Skeletal muscle tissue (tissue), 4 donors: Measurements from ENCODE around the gene GPR155. TPM values are rescaled to one million over a fixed set of nuclear protein-coding genes. Genes with fewer than 3 reads are reported as not detected.

Experiments
- H3K27ac ChIP-seq: one replicate; pipeline ENCODE4 v1.7.0; 2013; ENCODE audit warnings: mild to moderate bottlenecking, low read depth, low read length, inconsistent platforms
- H3K27me3 ChIP-seq, 3 donors: one replicate each; pipeline ENCODE4 v1.7.0; 2013; ENCODE audit warnings: low read length in 3 of 3; ENCODE audit not compliant: control insufficient read depth in 3 of 3, insufficient read depth in 3 of 3
- H3K36me3 ChIP-seq, 3 donors: one replicate each; pipeline ENCODE4 v1.7.0; 2013; ENCODE audit warnings: low read length in 3 of 3; ENCODE audit not compliant: control insufficient read depth in 3 of 3, insufficient read depth in 3 of 3
- H3K4me1 ChIP-seq, 3 donors: one replicate each; pipeline ENCODE4 v1.7.0; 2013; ENCODE audit warnings: low read length in 3 of 3, mild to moderate bottlenecking in 3 of 3; ENCODE audit not compliant: control insufficient read depth in 3 of 3, insufficient read depth in 3 of 3
- H3K4me3 ChIP-seq, 3 donors: one replicate each; pipeline ENCODE4 v1.7.0; 2013; ENCODE audit warnings: low read length in 3 of 3
- H3K9ac ChIP-seq, 3 donors: one replicate each; pipeline ENCODE4 v1.7.0; 2013; ENCODE audit warnings: low read length in 3 of 3, mild to moderate bottlenecking in 3 of 3, moderate library complexity in 2 of 3, low read depth in 1 of 3
- H3K9me3 ChIP-seq, 3 donors: one replicate each; pipeline ENCODE4 v1.7.0; 2013; ENCODE audit warnings: low read length in 3 of 3; ENCODE audit not compliant: control insufficient read depth in 3 of 3
- total RNA-seq: library from RNA; depleted of rRNA; stranded (reverse); fragments of >200 nt; gene quantifications from one replicate; pipeline ENCODE4 v1.2.3, GENCODE V29; 2014
- donor health status: Osteomylitis.

The GPR155 gene
- total RNA-seq, result 3.1 TPM

DNA sequence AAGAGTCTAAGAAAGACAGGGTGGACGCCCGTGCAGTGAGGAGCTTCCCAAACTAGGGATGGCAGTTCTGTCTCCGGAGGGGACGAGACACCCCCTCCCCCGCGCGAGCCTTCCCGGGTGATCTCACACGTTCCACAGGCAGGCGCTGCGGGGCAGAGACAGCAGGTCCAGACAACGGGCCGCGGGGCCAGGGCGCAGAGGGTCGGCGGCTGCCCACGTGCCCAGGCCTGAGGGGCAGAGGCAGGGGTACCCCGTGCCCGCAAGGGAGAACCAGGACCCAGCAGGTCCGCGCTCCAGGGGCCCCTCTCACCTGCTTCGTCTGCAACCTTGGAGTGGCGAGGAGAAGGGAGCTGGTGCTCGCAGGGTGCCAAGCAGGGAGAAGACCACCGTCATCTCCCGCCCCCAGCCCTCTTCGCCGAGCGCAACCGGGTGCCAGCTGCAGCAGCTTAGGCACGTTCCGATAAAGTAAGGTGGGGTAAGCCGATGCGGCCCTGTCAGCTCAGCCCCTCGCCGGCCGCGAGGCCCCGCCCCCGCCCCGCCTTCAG is at the start of gene GPR155:
GPR155 (minus strand) TSS at position 467 of the 545 bp plus-strand sequence. CDS start 5,073 bp downstream, outside the sequence.
- Histone ChIP-seq H3K9me3 (no peaks in the 10 kb centered on the region), H3K4me1 (peaks cover 0 to 11% (median 7%) of the 10 kb centered on the region in 3 donors), H3K27me3 (no peaks in the 10 kb centered on the region), H3K27ac (peak within 1 kb of the TSS; percentile 93), H3K36me3 (peaks cover 0 to 3% (median 1%) of the 10 kb centered on the region in 3 donors), H3K9ac (peak within 1 kb of the TSS; percentile 92), H3K4me3 (peak within 1 kb of the TSS; percentile 92 to 96 (median 93))

DNA sequence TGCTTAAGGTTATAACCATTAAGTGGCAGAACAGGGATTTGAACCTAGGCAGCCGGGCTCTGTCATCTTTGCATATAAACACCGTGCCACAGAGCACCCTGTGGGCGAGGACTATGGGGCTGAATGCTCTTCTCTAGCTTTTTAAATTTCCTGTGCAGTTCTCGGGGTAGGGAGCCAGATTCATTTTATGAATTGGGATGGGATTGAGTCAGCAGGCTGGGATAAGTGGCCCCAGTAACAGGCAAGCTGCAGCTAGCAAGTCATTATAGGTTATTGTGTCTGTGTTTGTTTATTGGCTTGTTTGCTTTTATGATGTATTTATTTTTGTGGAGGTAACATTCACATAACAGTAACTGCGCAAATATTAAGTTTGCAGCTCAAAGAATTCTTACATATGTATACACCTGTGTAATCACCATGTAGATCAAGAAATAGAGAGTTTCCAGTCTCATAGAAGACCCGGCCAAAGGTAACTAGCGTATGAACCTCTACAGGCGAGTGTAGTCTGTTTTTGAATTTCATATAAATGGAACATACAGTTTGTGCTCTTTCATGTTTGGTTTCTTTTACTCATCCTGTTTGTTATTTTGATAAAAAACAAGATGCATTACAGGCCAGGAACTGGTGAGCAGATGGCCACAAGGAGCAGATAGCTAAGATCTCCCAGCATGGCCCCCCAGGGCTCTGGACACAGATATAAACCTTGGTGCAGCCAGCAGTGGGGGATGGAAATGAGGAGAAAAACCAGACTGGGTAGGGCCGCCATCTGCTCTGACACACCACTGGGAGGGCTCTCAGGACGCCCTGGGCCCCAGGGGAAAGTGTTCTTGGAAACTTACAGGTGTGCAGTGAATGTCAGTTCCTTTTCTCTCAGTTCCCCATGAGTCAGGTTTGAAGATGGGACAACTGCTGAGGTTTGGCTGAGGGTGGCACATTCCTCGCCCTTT is 49.2 kb upstream of the GPR155 start:
- H3K9ac ChIP-seq, result no peak overlapping the region
- no peaks in the 10 kb centered on the region for H3K36me3 ChIP-seq
- H3K4me1 ChIP-seq, result no peaks in the 10 kb centered on the region
- H3K4me3 ChIP-seq, result no peak overlapping the region
- H3K27me3 ChIP-seq, result no peaks in the 10 kb centered on the region
- H3K9me3 ChIP-seq, result no peaks in the 10 kb centered on the region
- H3K27ac ChIP-seq, result no peak overlapping the region

- Histone ChIP-seq H3K36me3 (no peaks in the 10 kb centered on the region), H3K27me3 (no peaks in the 10 kb centered on the region), H3K4me3 (no peak overlapping the region), H3K27ac (no peak overlapping the region), H3K9ac (no peak overlapping the region), H3K9me3 (no peaks in the 10 kb centered on the region), H3K4me1 (no peaks in the 10 kb centered on the region)
These were observed 48.3 kb upstream of the GPR155 start for GRCh38 chr2:174535083-174535482.

GRCh38 chr2:174529916-174530315 is 43.1 kb upstream of the GPR155 start:
- Histone ChIP-seq H3K9ac (no peak overlapping the region), H3K36me3 (no peaks in the 10 kb centered on the region), H3K27ac (no peak overlapping the region), H3K9me3 (no peaks in the 10 kb centered on the region), H3K27me3 (no peaks in the 10 kb centered on the region), H3K4me1 (no peaks in the 10 kb centered on the region), H3K4me3 (no peak overlapping the region)

DNA sequence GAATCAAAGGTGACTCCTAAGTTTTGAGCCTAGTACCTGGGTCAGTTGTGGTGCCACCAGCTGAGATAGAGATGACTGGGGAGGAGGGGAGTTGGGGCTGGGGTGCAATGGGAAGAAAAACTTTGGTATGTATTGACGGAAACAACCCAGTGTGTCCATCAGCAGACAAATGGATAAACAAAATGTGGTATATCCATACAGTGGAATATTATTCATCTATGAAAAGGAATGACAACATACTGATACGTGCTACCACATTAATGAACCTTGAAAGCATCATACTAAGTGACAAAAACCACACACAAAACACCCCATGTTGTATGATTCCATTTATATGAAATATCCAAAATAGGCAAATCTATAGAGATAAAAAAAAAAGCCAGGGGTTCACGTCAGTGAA is 41.1 kb upstream of the GPR155 start:
- Histone ChIP-seq H3K9ac (no peak overlapping the region), H3K36me3 (no peaks in the 10 kb centered on the region), H3K27me3 (no peaks in the 10 kb centered on the region), H3K4me1 (no peaks in the 10 kb centered on the region), H3K27ac (no peak overlapping the region), H3K9me3 (no peaks in the 10 kb centered on the region), H3K4me3 (no peak overlapping the region)

DNA sequence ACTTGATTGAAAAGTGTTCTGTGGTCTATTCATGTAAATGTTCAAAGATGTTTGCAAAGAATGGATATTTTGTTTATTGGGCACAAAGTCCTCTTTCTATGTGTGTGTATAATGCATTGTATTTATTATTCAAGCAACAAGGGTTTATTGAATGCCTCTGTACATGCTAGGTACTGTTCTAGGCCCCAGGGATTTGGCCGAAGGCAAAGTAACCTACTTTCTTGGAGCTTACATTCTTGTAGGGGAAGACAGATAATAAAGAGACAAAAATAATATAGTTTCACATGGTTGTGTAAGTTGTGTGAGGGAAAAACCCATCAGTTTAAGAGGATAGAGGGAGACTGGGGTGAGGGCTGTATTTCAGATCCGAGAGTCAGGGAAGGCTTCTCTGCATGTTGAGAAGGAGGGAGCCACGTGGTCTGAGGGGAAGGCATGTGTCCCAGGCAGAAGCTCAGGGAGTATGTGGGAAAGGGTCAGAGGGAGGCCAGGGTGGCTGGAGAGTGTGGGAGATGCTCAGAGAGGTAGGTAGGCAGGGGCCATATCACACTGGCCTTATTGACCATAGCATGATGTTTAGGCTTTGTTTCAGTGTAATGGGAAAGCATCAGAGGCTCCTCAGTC is 40.4 kb upstream of the GPR155 start:
- H3K9me3 ChIP-seq, result no peaks in the 10 kb centered on the region
- no peak overlapping the region for H3K27ac ChIP-seq
- no peak overlapping the region for H3K9ac ChIP-seq
- H3K27me3 ChIP-seq, result no peaks in the 10 kb centered on the region
- no peak overlapping the region for H3K4me3 ChIP-seq
- H3K36me3 ChIP-seq, result no peaks in the 10 kb centered on the region
- no peaks in the 10 kb centered on the region for H3K4me1 ChIP-seq

DNA sequence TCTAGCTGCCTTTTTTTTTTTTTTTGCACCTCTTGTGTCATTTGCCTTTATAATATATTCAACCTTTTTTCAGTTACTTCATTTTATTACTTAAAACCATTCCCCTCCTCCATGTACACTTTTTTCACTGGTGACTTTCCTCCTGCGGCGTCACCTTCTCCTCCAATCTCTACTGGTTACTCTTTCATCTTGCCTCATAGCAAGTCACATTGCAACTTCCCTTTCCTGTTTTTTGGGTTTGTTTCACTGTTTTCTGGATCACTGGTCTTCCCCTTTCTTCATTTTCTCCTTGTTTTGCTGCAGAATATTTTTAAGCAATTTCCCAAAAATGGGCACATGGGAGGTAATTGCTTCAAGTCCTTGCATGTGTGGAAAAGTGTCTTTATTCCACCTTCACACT is 37.7 kb upstream of the GPR155 start:
- Histone ChIP-seq H3K4me1 (no peaks in the 10 kb centered on the region), H3K4me3 (no peak overlapping the region), H3K9ac (no peak overlapping the region), H3K27me3 (no peaks in the 10 kb centered on the region), H3K27ac (no peak overlapping the region), H3K9me3 (no peaks in the 10 kb centered on the region), H3K36me3 (no peaks in the 10 kb centered on the region)

DNA sequence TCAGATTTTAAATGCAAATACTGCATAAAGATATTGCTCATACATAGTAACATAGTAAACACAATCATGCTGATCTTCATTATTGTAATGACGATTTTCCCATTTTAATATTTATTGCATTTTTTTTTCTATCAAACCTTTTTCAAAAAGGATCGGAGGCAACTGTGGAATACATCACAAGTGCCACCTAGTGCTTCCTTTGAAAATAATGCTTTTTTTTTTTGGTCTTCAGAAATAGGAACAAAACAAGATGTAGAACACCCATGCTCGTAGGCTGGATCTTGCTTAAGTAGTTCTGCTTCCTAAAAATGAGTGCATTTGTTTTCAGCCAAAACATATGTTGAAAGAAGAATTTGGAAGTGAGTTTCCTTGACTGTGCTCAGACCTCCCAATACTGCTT is 35.7 kb upstream of the GPR155 start:
- no peaks in the 10 kb centered on the region for H3K9me3 ChIP-seq
- no peaks in the 10 kb centered on the region for H3K27me3 ChIP-seq
- H3K4me1 ChIP-seq, result no peaks in the 10 kb centered on the region
- H3K4me3 ChIP-seq, result no peak overlapping the region
- no peak overlapping the region for H3K9ac ChIP-seq
- H3K27ac ChIP-seq, result no peak overlapping the region
- H3K36me3 ChIP-seq, result no peaks in the 10 kb centered on the region

- Histone ChIP-seq H3K4me3 (no peak overlapping the region), H3K36me3 (no peaks in the 10 kb centered on the region), H3K4me1 (no peaks in the 10 kb centered on the region), H3K9me3 (no peaks in the 10 kb centered on the region), H3K9ac (no peak overlapping the region), H3K27ac (no peak overlapping the region), H3K27me3 (no peaks in the 10 kb centered on the region)
These were observed 31.6 kb upstream of the GPR155 start for GRCh38 chr2:174518395-174518794.
